Measurements from ENCODE around the gene FOXO6.

GRCh38 chr1:41323243-41323642, 38.0 kb upstream of the FOXO6 start:
- TF ChIP-seq CTCF (conservative IDR thresholded peaks at IDR 0.05 in 1 of 2, IDR thresholded peaks at IDR 0.05 in 1 of 2; ENCODE audit: low read depth in 1 of 2, low read length in 2 of 2) (no peak), EZH2 (IDR thresholded peaks at IDR 0.05; ENCODE audit: low read length, missing control alignments) (no peak)

Measured in fibroblast of lung (primary cell).